Stomach (tissue), 4 donors: Measurements from ENCODE around the gene SLC35F3.

Source experiments
- CTCF ChIP-seq, 7 experiments: fragments of 450-650 bp in 4 of 7; fragments of 200-600 bp in 3 of 7; sonication (generic) in 3 of 7; IDR thresholded peaks; one replicate each; pipeline ENCODE4 v1.5.1; 2016 to 2019; ENCODE audit warnings: antibody characterized with exemption in 7 of 7, control low read depth in 2 of 7, mild to moderate bottlenecking in 1 of 7
- POLR2A ChIP-seq, 4 donors: fragments of 450-650 bp; IDR thresholded peaks; one replicate each; pipeline ENCODE4 v1.6.1; 2016; ENCODE audit warnings: antibody characterized with exemption in 4 of 4, control low read depth in 2 of 4, mild to moderate bottlenecking in 1 of 4, moderate library complexity in 1 of 4
- POLR2AphosphoS5 ChIP-seq, 3 donors: sonication (generic); formaldehyde crosslinking; IDR thresholded peaks; one replicate each; pipeline ENCODE4 v1.6.1; 2016; ENCODE audit warnings: antibody characterized with exemption in 3 of 3

GRCh38 chr1:234062166-234062565 lies 157.7 kb downstream of the SLC35F3 start:
- no peak for TF ChIP-seq CTCF (IDR thresholded peaks at IDR 0.05)
- TF ChIP-seq POLR2A (IDR thresholded peaks at IDR 0.05), result no peak
- TF ChIP-seq POLR2AphosphoS5 (IDR thresholded peaks at IDR 0.05), result no peak
